GM18861 (cell line): ENCODE data around the gene ZFYVE1.

ENCODE experiments used
- ATAC-seq: cut with Tn5 transposase; IDR thresholded peaks from one replicate; pipeline ENCODE4 v1.9.1; 2021; ENCODE audit not compliant: unreplicated experiment

Gene ZFYVE1

DNA sequence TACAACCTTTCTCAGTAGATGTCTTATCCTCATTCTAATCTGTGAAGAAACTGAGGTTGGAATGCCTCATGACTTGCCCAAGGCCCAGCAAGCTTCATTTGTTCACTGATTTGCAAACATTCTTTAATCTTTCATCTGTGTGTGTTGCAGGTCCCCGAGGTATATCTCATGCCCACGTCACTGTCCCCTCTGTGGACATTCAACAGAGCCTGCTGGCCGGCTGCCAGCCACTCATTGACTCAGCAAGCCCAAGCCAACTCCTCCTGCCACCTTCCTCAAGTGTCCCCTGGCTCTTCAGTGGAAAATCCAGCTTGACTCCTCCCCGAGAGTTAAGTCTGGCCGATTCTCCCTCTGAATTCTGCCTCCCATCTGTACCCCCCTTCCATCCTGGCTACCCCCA, 102.6 kb downstream of the ZFYVE1 start:
- ATAC-seq: no peak

DNA sequence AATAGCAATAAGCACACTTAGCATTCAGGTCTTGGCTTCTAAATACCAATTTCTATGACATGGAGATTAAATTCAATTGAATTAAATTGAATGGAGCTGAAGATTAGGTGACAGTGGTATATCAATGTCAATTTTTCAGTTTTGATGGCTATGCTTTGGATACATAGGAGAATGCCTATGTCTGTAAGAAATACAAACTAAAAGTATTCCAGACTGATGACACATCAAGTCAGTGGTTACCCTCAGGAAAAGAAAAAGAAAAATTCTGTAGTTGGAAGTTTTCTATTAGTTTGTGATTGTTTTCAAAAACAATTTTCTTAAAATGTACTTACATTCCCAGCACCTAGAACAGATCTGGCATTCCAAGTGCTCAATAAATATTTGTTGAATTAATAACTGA, 105.5 kb downstream of the ZFYVE1 start:
- ATAC-seq: no peak

DNA sequence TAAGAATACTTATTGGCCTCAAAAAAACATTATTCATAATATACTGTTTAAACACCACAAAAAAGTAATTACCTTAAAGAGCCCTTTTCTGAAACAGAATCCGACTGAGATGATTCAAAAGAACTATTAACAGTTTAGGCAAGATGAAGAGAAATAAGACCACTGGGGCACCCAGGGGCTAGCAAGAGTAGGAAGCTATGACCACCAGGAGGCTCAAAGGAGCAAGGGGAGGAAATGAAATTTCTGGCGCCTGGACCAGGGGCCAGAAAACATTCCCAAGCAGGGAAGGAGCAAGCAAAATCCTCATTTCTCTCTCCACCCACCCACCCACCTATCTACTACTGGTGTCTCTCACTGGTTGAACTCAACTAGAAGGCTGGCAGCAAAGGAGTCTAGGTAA, 106.9 kb downstream of the ZFYVE1 start:
- no peak for ATAC-seq
